Cardiac muscle cell (in vitro differentiated cells and primary cell): ENCODE results near the gene ZNF146. TPM values are rescaled to one million over a fixed set of nuclear protein-coding genes. Genes with fewer than 3 reads are reported as not detected.

Source experiments
- DNase-seq, 2 donors: peaks; one replicate each; pipeline versions ENCODE4 v3.0.0 to v3.0.0-alpha.2; 2010 to 2017; ENCODE audit warnings: low read depth in 1 of 2, low spot score in 1 of 2
- H3K27ac ChIP-seq: fragments of 200-600 bp; sonication (generic); 2 replicates; pipeline ENCODE4 v1.5.1; 2016
- H3K27me3 ChIP-seq: fragments of 200-600 bp; sonication (generic); 2 replicates; pipeline ENCODE4 v1.6.0; 2016; ENCODE audit warnings: control low read depth
- H3K36me3 ChIP-seq: fragments of 200-600 bp; sonication (generic); 2 replicates; pipeline ENCODE4 v1.5.1; 2016; ENCODE audit warnings: control low read depth
- H3K4me1 ChIP-seq: fragments of 200-600 bp; sonication (generic); 2 replicates; pipeline ENCODE4 v1.8.1; 2017; ENCODE audit warnings: low read depth, mild to moderate bottlenecking, mixed run types
- H3K4me3 ChIP-seq: fragments of 200-600 bp; sonication (generic); 2 replicates; pipeline ENCODE4 v1.5.1; 2016; ENCODE audit warnings: mild to moderate bottlenecking
- H3K9me3 ChIP-seq: fragments of 200-600 bp; sonication (generic); 2 replicates; pipeline ENCODE4 v1.5.1; 2017; ENCODE audit warnings: low read depth, mild to moderate bottlenecking, control low read depth
- CTCF ChIP-seq: IDR thresholded peaks from 2 replicates; pipeline ENCODE4 v1.5.1; 2012; ENCODE audit warnings: low read depth, mild to moderate bottlenecking, low read length
- polyA plus RNA-seq: library from polyadenylated mRNA; unstranded; fragments of >200 nt; fragmentation: Nextera tagmentation; extraction: Ambion mirVana; gene quantifications from 2 replicates; pipeline ENCODE4 v1.2.1, GENCODE V29; 2016
- total RNA-seq: library from RNA; depleted of rRNA; stranded (reverse); fragments of >200 nt; gene quantifications from 2 replicates; pipeline ENCODE4 v1.2.3, GENCODE V29; 2016

ZNF146 gene
- total and polyA plus RNA-seq, 2 experiments from 2014 or later, result 39.8 to 83.4 TPM

GRCh38 chr19:36255316-36255715, 40.4 kb downstream of the ZNF146 start:
- Histone ChIP-seq H3K36me3 (no peaks in the 10 kb centered on the region), H3K27ac (no peak overlapping the region), H3K9me3 (no peaks in the 10 kb centered on the region), H3K4me1 (no peaks in the 10 kb centered on the region), H3K4me3 (no peak overlapping the region), H3K27me3 (no peaks in the 10 kb centered on the region)
- no peak for DNase-seq
- no peak for TF ChIP-seq CTCF

- H3K4me1 ChIP-seq, result no peaks in the 10 kb centered on the region
- H3K36me3 ChIP-seq, result no peaks in the 10 kb centered on the region
- no peak overlapping the region for H3K27ac ChIP-seq
- no peak for TF ChIP-seq CTCF
- no peak overlapping the region for H3K4me3 ChIP-seq
- H3K9me3 ChIP-seq, result no peaks in the 10 kb centered on the region
- H3K27me3 ChIP-seq, result no peaks in the 10 kb centered on the region
- DNase-seq, result no peak
Measured at GRCh38 chr19:36256064-36256463, 41.2 kb downstream of the ZNF146 start.

GRCh38 chr19:36256853-36257519, 42.1 kb downstream of the ZNF146 start:
- no peak overlapping the region for H3K27ac ChIP-seq
- TF ChIP-seq CTCF, result no peak
- no peaks in the 10 kb centered on the region for H3K27me3 ChIP-seq
- no peak for DNase-seq
- H3K9me3 ChIP-seq, result no peaks in the 10 kb centered on the region
- H3K4me3 ChIP-seq, result no peak overlapping the region
- no peaks in the 10 kb centered on the region for H3K36me3 ChIP-seq
- H3K4me1 ChIP-seq, result no peaks in the 10 kb centered on the region

- no peak for TF ChIP-seq CTCF
- Histone ChIP-seq H3K9me3 (no peaks in the 10 kb centered on the region), H3K27me3 (no peaks in the 10 kb centered on the region), H3K4me1 (no peaks in the 10 kb centered on the region), H3K27ac (no peak overlapping the region), H3K4me3 (no peak overlapping the region), H3K36me3 (no peaks in the 10 kb centered on the region)
- DNase-seq, result peak in 1 of 2 donors; percentile 12
Measured at GRCh38 chr19:36257520-36257876, 42.6 kb downstream of the ZNF146 start.

- Histone ChIP-seq H3K4me3 (no peak overlapping the region), H3K36me3 (no peaks in the 10 kb centered on the region), H3K27ac (no peak overlapping the region), H3K27me3 (no peaks in the 10 kb centered on the region), H3K9me3 (no peaks in the 10 kb centered on the region), H3K4me1 (no peaks in the 10 kb centered on the region)
- TF ChIP-seq CTCF, result no peak
- DNase-seq, result no peak
Measured at GRCh38 chr19:36258028-36258875, 43.3 kb downstream of the ZNF146 start.
